Coronary artery (tissue), 2 donors: ENCODE data around the gene KDM8.

Experiments used
- DNase-seq: peaks from one replicate; pipeline ENCODE4 v3.0.0-alpha.2; 2017; ENCODE audit warnings: low spot score
- H3K27ac ChIP-seq, 2 donors: fragments of 200-600 bp; sonication (generic); one replicate each; pipeline ENCODE4 v1.5.1; 2016 to 2019
- H3K4me3 ChIP-seq: fragments of 200-600 bp; sonication (generic); 2 replicates; pipeline ENCODE4 v1.5.1; 2016; ENCODE audit warnings: mild to moderate bottlenecking, moderate library complexity
- TF ChIP-seq, protein P1 (sequence below): fragments of 200-600 bp; sonication (generic); IDR thresholded peaks from one replicate; pipeline ENCODE4 v1.5.1; 2019; ENCODE audit warnings: antibody characterized with exemption

The KDM8 gene

DNA sequence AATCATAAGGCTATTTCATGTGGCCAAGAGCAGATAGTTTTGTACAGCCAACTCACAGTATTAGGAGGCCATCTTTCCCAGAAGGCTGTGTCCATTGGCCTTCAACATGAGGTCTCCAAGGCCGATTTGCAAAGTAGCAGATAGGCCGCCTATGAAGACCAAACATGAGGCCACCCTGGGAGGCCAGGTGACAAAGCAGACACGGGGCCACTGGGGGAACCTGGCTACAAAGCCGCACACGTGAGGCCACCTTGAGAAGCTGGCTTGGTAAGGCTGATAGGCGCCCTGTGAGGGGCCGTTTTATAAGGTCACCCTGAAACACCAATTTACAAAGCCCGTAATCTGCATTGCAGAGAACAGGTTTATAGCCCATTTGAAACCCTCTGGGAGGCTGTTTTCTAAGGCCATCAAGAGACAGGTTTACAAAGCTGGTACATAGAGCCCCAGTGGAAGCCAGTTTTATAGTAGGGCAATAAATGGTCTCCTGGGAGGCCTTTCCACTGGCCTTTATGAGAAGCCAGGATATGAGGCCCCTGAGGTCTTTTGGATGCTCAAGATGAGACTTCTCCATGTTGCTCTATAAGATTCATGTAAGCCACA, 4.9 kb downstream of the KDM8 start:
- TF ChIP-seq, protein P1, sequence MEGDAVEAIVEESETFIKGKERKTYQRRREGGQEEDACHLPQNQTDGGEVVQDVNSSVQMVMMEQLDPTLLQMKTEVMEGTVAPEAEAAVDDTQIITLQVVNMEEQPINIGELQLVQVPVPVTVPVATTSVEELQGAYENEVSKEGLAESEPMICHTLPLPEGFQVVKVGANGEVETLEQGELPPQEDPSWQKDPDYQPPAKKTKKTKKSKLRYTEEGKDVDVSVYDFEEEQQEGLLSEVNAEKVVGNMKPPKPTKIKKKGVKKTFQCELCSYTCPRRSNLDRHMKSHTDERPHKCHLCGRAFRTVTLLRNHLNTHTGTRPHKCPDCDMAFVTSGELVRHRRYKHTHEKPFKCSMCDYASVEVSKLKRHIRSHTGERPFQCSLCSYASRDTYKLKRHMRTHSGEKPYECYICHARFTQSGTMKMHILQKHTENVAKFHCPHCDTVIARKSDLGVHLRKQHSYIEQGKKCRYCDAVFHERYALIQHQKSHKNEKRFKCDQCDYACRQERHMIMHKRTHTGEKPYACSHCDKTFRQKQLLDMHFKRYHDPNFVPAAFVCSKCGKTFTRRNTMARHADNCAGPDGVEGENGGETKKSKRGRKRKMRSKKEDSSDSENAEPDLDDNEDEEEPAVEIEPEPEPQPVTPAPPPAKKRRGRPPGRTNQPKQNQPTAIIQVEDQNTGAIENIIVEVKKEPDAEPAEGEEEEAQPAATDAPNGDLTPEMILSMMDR: no peak
- no peak overlapping the region for H3K4me3 ChIP-seq
- DNase-seq: no peak
- H3K27ac ChIP-seq: no peak overlapping the region

DNA sequence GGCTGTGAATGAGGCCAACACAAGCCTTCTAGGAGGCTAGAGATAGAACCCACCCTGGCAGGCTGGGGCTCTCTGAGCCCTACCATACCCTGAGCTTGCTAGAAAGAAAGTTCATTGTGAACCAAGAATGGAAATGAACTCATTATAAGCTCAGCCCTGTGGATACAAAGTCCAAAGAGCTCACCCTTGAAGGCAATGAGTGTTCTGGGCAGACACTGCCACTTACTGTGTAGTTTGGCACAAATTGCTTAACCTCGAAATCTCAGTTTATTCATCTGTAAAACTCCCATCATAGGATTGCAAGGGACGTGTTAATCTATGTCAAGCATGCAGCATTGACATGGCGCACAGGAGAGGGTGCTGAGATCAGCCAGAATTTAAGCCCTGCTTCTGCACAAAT, 5.5 kb downstream of the KDM8 start:
- DNase-seq: no peak
- Histone ChIP-seq H3K4me3 (no peak overlapping the region), H3K27ac (no peak overlapping the region)
- TF ChIP-seq, protein P1: no peak

DNA sequence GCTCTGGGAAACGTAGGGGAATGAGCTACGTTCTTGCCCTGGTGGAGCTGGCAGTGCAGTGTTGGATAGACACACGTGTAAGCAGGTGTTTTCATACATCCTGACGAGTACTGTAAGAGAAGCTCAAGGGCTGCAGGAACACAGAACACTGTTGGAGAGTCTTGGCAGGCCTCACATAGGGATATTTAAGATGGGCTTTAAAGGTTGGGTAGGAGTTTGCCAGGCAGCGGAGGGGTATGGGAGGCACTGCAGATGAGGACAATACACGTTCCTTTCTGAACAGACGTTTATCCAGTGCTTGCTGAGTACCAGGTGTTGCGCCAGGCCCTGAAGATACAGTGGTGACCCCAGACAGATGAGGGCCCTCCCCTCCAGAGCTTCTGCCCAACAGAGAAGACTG, 6.3 kb downstream of the KDM8 start:
- TF ChIP-seq, protein P1: no peak

DNA sequence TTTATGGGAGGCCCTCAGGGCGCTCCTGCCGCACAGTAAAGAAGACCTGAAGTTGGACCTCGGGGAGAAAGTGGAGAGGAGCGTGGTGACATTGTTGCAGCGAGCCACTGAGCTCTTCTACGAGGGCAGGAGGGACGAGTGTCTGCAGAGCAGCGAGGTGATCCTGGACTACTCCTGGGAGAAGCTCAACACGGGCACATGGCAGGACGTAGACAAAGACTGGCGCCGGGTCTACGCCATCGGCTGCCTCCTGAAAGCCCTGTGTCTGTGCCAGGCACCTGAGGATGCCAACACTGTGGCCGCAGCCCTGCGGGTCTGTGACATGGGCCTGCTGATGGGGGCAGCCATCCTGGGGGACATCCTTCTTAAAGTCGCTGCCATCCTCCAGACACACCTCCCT, 6.8 kb downstream of the KDM8 start:
- Histone ChIP-seq H3K4me3 (no peak overlapping the region), H3K27ac (no peak overlapping the region)
- DNase-seq: no peak
- TF ChIP-seq, protein P1: no peak

More for the DNA sequence above, 6.3 kb downstream of the KDM8 start:
- H3K4me3 ChIP-seq: no peak overlapping the region
- H3K27ac ChIP-seq: no peak overlapping the region
- no peak for DNase-seq

DNA sequence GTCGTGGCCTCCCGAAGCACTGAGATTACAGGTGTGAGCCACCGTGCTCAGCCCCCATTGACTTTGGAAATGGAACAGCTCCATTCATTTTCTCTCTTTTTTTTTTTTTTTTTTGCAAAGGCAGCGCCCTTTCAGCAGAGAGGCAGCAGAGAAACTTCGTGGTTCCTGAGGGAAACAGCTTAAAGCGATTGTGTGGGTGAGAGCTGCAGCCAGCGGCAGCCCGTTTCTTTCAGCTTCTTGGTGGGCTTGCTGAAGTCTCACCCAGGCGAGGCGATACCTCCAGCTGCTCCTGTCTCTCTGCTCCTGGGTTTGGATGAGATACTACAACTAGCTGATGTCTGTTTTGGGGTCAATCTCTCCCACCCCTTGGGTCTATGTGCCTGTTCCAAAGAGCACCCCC, 7.7 kb downstream of the KDM8 start:
- DNase-seq: no peak
- TF ChIP-seq, protein P1: no peak
- Histone ChIP-seq H3K4me3 (no peak overlapping the region), H3K27ac (no peak overlapping the region)

DNA sequence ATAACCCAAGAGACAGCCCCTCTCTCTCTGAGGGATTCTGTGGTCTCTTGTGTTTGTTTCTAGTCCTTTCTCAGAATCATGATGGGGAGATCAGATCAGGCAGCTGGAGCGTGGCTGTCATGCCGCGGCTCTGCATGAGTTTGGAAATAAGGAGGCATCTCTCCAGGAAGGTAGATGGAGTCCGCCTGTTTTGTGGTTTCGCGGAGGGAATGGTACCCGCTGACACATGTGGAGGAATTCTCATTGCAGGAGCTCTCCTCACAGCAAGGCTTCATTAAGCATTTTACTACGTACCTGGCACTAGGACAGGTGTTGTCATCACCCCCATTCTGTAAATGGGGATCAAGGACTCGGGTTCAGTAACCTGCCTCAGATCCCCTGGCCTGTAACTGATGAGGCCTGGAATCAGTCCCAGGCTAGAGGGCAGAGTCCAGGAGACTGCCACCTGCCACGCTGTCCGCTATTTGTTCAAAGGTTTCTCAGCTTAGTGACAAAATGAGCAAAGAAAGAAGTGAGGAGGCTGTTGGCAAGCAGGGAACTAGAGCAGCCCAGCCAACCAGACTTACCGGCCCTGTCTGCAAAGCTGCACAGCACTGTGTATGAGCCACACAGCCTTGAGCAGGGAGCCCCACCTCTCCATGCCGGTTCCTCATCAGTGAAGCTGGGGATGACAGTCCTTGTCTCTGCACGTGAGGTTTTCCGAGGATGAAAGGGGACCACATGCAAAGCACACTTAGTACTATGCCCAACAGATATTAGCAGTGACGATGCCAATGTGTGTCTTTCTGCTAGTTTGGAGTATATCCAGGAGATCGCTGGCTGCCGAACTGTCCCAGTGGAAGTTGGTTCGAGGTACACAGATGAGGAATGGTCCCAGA, 11.0 kb downstream of the KDM8 start:
- TF ChIP-seq, protein P1: no peak
- DNase-seq: no peak
- Histone ChIP-seq H3K27ac (no peak overlapping the region), H3K4me3 (no peak overlapping the region)

DNA sequence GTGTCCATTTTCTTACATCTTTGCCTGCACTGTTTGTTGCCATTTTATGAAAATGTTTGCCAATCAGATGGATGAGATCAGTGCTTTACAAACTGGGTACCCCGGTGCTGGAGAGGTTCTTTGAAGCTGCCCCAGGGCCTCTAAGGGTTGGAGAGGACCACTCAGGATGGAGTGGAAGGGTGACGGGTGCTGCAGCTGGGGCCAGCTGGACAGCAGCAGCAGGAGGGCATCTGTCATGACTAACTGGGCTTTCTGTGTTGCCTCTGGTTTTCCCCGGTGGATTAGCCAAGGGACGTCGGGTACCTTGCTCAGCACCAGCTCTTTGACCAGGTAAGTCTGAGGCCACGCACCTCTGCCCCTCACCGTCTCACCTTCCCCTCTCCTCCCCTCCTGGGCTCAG, 12.3 kb downstream of the KDM8 start:
- TF ChIP-seq, protein P1: no peak
- H3K4me3 ChIP-seq: no peak overlapping the region
- no peak overlapping the region for H3K27ac ChIP-seq
- DNase-seq: no peak
